Measurements from ENCODE around the gene ASCC1. TPM values are rescaled to one million over a fixed set of nuclear protein-coding genes. Genes with fewer than 3 reads are reported as not detected.

ASCC1 gene
- total RNA-seq, 4 donors from 2014 or later: 26.8 to 37.7 (median 34.9) TPM

DNA sequence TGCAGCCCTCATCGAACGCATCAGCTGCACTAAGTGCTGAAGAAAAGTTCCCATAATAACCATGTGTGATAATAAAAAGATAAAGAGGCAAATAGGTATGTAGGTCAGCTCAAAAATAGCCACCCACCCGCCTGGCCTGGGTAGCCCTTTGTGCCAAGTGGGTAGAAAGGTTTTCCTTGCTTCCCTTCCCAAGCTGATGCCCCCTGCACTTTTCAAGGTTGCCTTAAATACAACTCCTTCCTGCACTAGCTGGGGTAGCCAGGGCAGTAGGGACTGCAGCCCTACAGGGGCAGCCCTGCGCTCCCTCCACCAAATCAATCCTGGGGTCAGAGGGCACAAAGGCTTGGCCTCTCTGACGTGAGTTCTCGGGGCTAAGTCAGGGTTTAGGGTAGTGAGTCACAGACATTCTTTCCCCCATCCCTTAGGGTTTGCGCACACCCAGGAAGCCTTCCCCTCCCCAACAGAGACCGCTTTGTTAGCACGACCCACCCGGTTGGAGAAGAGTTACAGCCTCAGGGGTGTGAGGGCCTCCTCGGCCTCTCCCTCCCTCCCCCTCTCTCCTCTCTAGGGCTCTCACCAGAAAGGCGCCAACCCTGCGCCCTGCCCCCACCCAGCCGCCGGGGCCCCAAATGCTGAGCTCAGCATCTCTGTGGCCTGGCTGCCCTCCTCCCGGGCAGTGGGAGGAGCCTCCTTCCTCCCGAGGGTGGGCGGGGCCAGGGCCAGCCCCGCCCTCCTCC lies 44.3 kb upstream of the ASCC1 start:
- no peak for TF ChIP-seq CTCF (IDR thresholded peaks at IDR 0.05; ENCODE audit: low read depth)

DNA sequence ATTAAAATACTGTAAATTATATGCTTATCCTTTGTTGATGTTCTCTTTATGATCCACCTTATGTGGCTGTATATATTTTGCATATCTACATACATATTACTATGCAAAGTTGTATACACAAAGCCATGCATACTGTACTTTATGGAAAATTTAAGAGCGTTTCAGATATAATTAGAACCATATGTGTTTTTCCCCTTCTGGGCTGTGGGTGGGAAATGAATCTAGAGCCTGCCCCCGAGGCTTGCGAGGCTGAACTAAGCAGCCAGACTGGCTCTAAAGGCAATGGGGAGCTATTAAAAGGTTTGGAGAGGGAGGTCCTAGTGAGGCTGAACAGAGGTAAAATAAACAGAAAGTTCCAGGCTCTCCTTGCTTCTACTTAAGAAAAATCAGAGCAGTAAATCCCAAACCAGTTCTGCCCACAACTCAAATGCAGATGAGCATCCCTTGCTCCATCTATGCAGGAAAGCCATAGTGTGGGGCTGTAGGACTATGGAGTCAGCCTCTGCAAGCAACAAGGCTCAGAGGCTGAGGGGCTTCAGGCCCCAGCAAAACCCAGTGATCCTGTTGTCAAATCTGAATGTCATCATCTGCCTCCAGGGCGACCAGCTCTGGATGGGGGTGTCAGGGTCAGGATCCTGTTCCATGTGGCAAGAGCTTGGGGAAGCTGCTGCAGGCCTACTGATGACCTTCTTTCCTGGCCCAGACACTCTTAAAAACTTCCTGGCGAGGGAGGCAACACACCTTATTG lies 43.6 kb upstream of the ASCC1 start:
- no peak for TF ChIP-seq CTCF (IDR thresholded peaks at IDR 0.05; ENCODE audit: low read depth)

DNA sequence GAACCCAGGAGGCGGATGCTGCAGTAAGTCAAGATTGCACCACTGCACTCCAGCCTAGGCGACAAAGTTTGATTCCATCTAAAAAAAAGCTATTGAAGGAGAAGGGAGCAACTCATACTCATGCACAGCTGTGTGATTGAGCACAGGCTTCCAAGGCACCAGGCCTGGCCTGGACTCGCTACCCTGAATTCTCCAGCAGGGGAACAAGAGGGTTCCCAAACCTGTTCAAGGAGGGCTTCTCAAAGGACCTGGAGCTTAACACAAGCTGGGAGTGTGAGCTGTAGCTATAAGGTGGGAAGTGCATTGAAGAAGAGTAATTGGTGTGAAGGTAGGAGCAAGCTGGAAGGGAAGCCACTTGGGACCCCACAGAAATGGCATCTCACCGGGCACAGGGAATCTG lies 42.5 kb upstream of the ASCC1 start:
- no peak for TF ChIP-seq CTCF (IDR thresholded peaks at IDR 0.05; ENCODE audit: low read depth)

DNA sequence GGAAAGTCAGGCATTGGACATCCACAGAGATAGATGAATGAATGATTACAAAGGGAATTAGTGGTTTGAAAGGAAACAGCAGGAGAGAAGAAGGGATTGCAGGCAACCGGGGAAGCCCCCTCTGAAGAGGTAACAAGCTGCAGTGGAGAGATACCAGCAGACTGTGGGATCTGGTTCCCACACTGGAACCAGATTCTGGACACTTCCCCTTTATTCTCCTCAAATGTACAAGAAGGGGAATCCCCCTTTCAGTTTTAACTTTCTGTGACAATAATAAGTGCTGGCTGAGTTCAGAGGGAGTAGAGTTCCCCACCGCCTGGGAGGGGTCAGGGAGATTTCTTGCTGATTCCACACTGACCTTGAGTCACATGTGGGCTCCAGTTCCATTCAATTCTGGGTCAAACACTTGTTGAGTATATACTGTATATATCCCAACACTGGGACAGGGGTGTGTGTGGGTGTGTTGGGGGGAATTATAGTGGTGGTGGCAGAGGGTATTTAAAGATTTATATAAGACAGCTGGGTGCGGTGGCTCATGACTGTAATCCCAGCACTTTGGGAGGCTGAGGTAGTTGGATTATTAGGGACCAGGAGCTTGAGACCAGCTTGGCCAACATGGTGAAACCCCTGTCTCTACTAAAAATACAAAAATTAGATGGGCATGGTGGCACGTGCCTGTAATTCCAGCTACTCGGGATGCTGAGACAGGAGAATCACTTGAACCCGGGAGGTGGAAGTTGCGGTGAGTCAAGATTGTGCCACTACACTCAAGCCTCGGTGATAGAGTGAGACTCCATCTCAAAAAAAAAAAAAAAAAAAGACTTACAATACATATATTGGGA lies 41.2 kb upstream of the ASCC1 start:
- TF ChIP-seq CTCF (IDR thresholded peaks at IDR 0.05; ENCODE audit: low read depth): no peak

DNA sequence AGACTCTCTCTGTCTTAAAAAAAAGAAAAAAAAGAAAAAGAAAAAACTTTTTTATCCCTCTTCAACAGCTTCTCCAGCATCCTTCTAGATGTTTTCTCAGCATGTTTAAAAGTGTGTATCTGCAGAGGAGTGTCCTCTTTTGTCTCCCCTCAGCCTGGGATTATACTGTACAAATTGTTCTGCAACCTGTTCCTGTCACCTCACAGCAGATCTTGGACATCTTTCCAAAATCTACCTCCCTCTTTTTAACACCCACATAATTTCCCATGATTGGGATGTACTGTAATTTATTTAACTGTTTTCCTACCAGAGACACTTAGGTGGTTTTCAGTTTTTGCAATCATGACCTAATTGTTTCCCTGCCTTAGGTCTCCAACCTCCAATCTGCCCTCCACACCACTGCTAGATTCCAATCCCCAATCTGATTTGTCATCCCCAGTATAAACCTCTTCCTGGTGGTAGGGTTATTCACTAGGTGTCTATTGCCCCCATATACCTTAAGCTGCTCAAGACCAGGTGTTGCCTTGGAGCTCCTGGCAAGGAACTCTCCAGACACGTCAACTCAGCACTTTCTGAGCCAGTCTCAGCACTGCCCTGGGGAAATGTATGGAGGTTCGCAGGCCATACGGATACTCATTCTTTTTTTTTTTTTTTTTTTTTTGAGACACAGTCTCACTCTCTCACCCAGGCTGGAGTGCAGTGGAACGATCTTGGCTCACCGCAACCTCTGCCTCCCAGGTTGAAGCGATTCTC lies 40.1 kb upstream of the ASCC1 start:
- TF ChIP-seq CTCF (IDR thresholded peaks at IDR 0.05; ENCODE audit: low read depth): no peak

DNA sequence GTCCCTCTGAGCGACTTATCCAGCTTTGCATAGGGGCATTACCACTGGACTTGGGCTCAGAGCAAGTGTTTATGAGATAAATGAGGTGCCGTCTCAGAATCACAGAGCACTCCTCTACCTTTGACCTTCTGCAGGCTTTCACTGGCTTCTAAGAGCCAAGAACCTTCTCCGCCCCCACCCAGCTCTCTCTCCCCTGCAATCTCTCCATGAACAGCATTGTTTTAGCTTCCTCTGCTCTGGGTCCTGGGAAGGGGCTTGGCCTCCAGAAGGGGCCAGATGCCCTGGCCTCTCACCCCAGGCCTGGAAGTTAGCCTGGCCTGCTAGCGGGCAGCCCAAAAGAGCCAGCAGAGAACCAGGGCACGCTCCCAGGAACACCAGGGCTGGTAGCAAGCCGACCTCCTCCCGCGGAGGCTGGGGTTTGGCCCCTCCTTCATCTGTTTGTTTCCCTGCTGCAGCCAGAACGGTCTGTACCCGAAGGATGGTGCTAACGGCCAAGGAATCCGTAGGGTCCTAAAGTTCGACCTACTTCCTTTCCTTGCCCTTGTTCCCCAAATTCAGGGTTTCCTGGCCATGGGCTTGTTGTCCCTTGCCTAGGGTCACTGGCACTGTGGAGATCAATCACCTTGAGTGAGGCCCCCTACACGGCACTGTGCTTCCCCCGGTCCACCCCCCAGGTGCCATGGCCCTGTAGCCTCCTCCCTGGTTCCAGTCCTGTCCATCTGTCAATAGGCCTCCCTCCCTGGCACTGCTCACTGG lies 38.9 kb upstream of the ASCC1 start:
- TF ChIP-seq CTCF (IDR thresholded peaks at IDR 0.05; ENCODE audit: low read depth): no peak

All from subcutaneous adipose tissue (tissue), 4 donors.